NCI-H1092 treated with DMSO at 0.1 percent for 48 hours (cell line): ENCODE measurements around the gene EPHA3.

Source experiments
- DNase-seq: peaks from one replicate; lab custom pipeline; 2025; lab: John Stamatoyannopoulos, UW

EPHA3 gene

DNA sequence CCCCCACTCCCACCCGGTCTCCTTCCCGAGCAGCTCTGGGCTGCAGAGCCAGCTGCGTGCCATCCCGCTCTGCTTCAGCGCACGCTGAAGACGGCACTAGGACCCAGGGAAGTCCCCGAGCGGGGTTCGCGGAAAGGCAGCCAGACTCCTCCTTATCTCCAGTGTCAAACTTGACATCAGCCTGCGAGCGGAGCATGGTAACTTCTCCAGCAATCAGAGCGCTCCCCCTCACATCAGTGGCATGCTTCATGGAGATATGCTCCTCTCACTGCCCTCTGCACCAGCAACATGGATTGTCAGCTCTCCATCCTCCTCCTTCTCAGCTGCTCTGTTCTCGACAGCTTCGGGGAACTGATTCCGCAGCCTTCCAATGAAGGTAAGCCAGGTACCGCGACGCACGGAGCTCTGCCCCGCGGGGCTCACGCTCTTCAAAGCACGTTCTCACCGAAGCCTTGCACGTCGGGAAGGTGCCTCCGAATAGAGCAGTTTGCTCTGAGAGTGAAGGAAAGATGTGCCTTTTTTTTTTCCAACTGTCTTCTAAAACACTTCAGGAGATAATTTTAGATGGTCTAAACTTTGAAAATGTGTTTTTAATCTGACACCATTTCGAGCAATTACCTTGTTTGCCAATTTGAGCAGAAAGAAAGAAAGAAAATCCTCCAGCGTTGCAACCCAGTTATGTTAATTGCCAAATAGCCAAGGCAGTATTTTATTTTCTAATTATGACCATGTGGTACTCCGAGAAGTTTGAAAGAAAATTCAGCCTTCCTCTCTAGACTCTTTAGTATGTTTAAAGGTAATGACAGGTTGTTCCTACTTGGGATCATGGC, at the start of gene EPHA3:
Gene EPHA3 (plus strand): TSS at position 161 of the 830 bp plus-strand sequence. CDS start 128 bp downstream, at position 289.
- peak; percentile 20 for DNase-seq

GRCh38 chr3:89058371-89058770, 49.0 kb upstream of the EPHA3 start:
- DNase-seq, result no peak

DNA sequence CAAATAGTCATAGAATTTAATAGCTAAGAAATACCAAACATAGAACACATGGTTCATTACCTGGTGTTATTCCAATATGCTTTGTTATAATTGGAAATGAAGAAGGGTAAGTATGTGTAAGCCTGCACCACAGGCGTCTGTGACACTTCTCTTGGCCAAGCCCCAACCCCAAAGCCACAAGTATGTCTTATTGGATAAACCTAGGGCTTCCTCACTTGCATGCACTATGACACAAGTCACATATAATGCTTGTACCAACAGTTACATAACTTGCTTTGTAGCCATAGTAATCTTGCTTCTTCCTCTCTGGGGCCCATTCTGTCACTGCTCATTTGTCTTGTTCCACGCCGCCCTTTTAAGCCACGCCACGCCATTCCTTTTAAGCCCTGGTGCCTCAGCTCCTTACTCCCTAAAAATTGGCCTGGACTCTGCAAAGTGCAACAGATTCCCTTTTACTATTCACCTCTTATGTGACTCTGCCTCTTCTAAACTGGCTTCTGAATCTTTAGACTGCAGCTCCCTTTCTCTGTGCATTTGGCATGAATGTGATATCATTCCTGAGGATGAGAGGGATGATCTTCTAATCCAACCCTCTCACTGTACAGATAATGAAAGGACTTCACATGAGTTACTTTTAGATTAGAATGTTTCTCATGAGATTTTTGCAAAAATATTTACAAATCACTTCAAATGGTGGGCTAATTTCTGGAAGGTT, 48.1 kb upstream of the EPHA3 start:
- no peak for DNase-seq

DNA sequence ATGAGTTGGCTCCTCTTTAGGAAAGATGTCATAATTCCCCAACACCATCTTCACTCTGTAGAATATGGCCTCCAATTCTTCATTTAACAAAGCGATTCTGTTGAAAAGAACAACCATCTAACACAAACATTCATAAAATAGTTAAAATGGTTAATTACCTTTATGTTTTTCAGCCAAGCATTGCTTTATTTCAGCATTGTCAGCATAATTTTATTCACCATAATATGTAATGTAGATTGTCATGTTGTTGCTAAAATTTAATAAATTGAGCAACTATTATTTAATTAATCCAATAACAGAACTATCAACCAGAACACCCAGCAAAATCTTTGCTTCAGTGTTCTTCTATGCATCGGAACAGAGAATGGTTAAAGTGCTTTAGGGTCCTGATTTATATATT, 46.2 kb upstream of the EPHA3 start:
- no peak for DNase-seq

DNA sequence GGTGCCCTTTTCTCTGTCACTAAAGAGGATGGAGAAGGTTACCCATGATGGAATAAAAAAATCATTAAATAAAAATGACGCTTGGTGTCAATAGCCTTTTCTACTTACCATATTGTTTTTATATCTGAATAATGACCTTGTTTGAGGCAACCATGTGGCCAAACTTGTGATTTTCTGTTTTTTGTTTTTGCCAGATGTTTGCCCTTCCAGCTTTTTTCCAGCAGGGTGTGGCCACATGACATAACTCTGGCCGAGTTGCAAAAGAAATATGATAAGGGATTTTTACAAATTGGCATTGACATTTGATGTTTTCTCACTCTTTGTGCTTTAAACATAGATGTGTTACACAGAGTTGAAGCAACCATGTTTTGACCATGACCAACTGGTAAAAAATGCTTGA, 39.7 kb upstream of the EPHA3 start:
- DNase-seq, result no peak

GRCh38 chr3:89072642-89073041, 34.8 kb upstream of the EPHA3 start:
- no peak for DNase-seq

GRCh38 chr3:89079944-89080343, 27.5 kb upstream of the EPHA3 start:
- no peak for DNase-seq

DNA sequence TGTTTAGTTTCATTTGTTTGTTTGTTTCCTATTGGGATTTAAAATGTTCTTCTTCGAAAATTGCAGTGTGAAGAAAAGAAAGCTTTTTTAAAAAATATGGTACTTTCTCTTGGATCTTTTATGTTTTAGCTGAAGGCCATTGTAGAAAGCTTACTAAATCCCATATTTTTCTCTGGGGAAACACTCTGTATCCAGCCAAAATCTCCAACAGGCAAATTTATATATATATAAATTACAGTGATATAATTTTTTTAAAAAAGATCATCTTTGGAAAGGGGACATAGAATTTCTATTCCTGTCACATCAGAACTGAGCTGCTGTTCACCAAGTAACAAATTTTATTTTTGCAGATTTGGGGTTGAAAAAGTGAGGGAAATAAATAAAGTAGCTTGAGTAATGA, 19.6 kb upstream of the EPHA3 start:
- DNase-seq, result no peak

DNA sequence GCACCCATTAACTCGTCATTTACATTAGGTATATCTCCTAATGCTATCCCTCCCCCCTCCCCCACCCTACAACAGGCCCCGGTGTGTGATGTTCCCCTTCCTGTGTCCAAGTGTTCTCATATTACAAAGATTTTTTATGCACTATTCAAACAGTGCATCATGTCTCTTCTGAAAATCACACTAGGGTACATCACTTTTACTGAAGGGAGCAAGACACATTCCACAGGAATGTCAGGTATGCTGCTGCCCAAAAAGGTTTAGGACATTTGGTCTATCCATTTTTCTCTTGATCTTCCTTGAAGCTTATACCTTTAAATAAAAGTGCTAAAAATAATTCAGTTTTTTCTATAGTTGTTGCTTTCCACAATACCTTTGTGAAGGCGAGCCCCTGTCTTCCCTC, 9.2 kb upstream of the EPHA3 start:
- DNase-seq, result no peak

DNA sequence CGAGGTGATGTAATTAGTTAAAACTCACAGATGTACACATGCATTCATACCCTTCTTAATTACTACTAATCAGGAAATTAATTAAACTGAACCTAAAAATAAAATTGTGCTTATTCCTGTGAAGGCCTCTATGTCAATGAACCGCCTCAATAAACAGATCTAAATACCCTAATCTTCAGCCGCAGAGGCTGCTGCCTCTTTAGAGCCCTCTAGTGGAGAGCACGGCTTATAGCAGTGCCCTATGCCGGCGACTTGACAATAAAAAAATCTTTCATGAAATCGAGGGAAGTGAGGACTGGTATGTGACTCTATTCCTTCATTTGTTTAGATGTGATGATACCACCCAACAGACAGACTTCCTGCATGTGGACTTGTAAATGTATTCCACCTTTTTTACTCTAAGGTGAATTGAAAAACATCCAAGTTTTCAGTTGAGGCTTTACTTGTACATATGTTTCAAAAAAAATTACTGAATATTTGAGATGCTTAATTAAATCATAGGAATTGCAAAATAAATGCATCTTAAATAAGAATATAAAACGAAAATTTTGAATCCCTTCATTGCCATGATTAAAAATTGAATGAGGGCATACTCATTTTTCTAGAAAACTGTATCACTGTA, 8.3 kb upstream of the EPHA3 start:
- peak; percentile 33 for DNase-seq

DNA sequence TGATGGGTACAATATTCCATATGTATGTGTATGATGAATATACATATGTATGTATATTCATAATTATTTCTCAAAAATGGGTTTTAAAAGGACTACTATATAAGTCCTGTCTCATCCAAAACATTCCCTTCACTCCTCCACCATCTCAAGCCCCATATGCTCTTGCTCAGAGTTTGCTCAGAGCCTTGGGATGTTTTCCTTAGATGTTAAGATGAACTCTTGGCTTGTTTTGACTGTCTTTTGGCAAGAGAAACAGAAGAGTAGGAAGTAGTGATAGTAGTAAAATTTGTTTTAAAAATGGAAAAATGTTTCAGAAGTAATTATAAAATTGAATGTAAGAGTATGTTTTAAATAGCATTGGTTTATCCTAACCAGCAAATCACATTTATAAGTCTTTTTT, 6.2 kb upstream of the EPHA3 start:
- no peak for DNase-seq

GRCh38 chr3:89101921-89102320, 5.5 kb upstream of the EPHA3 start:
- no peak for DNase-seq

DNA sequence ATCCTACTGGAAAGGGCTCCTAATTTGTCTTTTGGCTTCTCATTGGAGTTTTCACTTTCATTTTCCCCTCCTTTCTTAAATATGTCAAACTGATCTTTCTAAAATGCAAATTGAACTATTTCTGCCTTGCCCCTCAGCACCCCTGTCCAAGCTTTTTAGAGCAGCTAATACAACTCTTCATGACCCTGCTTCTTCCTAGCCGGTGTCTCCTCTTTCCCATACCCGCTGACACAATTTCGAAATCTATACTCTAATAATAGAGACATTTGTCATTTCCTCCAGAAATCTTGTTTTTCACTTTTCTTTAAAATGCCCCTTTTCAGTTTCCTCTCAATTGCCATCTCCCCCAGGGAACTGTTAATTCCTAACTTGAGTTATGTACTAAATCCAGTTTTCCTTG, 2.9 kb upstream of the EPHA3 start:
- DNase-seq, result no peak

DNA sequence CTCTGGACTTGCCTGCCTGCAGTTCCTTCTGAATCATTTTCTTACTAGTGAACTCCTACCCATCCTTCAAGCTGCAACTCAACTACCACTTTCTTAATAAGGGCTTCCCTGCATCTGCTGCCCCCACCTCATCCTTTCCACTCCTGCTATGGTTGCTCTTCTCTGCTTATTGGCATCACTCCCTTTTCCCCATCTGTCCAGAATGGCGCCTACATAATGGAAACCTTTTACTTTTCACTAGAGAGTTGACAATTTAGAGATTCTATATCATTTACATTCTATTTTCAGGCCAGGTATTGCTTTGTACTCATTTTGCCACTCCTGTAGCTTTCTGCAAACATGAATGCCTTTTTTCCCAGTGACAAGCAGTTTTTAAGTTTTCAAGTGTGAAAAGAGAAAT, 1.9 kb upstream of the EPHA3 start:
- no peak for DNase-seq

- DNase-seq, result no peak
Observed at GRCh38 chr3:89108291-89108550, 800 bp downstream of the EPHA3 start.

- DNase-seq, result no peak
Observed at GRCh38 chr3:89113344-89113743, 5.9 kb downstream of the EPHA3 start.

DNA sequence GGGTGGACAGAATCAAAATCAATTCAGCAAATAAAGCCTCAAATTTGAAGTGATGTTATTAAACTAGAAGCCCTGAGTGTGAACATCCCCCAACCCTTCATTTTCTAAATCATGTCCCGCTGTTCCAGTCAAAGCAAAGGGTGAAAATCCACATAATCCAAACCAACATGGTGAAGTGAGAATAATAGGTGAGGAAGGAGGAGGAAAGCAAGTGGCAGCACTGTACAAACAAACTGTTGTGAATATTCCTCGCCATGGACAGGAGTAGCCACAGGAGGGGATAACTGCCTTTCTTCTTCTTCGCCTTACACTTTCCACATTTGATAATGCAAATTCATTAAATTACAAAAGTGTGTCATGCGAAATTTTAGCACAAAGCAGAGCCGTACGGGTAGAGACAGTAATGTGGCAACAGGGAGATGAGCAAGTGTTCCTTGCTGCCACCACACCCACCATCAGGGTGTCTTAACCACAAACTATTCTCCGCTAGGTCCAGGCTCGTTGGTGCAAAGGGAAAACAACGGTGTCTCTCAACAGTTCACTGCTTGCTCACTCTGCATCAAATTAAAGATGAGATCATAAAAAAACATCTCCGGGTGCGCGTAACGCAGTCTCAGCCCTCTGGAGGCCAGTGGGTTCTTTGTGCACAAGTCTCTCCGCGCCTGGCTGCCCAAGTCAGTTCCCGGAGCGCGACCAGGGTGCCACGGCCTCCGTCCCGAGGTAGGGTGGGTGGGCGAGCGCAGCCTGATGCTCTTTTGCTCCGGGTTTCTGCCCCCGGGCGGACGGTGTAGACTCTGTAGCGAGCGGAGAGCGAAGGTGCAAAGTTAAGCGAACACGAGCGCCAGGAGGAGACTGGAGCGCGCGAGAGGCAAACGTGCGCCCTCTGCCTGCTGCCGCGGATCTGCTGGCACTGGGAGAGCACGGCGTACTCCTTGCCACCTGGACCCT, 6.7 kb downstream of the EPHA3 start:
- peak; percentile 45 for DNase-seq

GRCh38 chr3:89114841-89115223, 7.4 kb downstream of the EPHA3 start:
- DNase-seq, result no peak

DNA sequence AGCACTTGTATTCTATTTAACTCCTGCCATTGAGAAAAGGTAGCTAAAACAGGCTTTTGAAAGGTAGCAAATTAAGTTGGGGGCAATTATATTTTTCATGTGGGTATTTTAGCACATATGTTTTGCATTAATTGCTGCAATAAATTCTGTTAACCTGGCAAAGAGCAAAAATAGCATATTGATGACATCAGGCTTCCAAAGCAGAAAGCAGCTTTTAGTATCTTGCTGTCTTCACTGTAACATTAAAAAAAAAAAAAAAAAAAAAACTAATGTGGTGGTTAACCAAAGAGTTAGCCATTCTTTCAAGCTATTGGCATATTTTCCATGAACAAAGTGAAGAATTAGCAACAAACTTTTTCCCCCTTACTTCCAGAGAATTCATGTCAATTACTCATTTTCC, 9.1 kb downstream of the EPHA3 start:
- no peak for DNase-seq

- no peak for DNase-seq
Observed at GRCh38 chr3:89138048-89138447, 30.6 kb downstream of the EPHA3 start.

DNA sequence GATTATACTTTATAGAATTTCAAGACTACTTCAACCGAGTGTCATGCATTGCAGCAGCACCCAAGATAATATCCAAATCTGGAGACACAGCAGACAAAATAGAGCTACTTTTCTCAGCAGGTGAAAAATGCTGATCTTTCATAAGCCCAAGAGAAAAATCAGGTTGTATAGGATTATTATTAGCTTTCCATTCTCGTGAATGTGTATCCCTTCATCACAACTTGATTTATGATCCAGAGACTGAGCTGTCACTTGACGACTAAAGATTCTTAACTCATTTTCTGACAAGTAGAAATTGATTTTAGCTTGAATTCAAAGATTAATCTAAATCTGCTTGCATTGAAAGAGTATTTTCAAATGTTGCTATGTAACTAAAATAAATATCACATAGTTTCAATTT, 32.4 kb downstream of the EPHA3 start:
- DNase-seq, result no peak

- no peak for DNase-seq
Observed at GRCh38 chr3:89144080-89144479, 36.7 kb downstream of the EPHA3 start.
